A172 (cell line): ENCODE measurements around the gene RABL6. TPM values are rescaled to one million over a fixed set of nuclear protein-coding genes. Genes with fewer than 3 reads are reported as not detected.
"Not testable (repeated sequence)": the region's sequence is repeated elsewhere in the genome, so short reads cannot be mapped to it uniquely, and the experiment has no call there.

Experiments
- DNase-seq: peaks from one replicate; pipeline ENCODE4 v3.0.0-alpha.2; 2015; ENCODE audit warnings: low spot score
- total RNA-seq: library from RNA; depleted of rRNA; stranded (reverse); fragments of >200 nt; shearing (Covaris generic); gene quantifications from 2 replicates; pipeline ENCODE4 v1.2.3, GENCODE V29; 2014

Gene RABL6
- total RNA-seq, 1 experiment from 2014 or later = 138 TPM

DNA sequence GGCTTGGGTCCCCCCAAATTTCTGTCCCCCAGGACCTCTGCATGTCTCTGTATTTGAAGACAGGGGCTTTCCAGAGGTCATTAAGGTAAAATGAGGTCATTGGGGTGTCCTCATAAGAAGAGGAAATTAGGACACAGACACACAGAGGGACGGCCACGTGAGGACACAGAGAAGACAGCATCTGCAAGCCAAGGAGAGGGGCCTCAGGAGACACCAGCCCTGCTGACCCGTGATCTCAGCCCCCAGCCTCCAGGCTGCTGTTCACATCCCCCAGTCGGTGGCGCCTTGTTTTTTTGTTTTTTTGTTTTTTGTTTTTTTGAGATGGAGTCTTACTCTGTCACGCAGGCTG lies 12.8 kb upstream of the RABL6 start:
- no peak for DNase-seq

DNA sequence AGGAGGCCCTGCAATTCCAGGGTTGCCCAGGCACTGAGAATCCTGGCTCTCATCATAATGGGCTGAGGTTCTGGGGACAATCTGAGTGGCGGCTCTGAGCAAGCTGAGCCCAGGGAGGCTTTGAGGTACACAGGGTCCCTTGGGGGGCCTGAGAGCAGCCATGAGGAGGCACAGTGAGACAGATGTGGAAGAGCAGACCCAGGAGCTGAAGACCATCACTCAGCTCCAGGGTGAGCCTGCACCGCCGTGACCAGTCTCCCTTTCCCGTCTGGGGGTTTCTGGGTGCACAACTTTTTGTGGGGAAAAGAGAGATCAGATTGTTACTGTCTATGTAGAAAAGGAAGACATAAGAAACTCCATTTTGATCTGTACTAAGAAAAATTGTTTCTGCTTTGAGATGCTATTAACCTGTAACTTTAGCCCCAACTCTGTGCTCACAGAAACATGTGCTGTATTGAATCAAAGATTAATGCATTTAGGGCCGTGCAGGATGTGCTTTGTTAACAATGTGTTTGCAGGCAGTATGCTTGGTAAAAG lies 11.4 kb upstream of the RABL6 start, which contains the start of gene CCDC183:
Gene CCDC183 (plus strand): TSS at position 101 of the 537 bp plus-strand sequence. CDS start 60 bp downstream, at position 161.
- DNase-seq = no peak

DNA sequence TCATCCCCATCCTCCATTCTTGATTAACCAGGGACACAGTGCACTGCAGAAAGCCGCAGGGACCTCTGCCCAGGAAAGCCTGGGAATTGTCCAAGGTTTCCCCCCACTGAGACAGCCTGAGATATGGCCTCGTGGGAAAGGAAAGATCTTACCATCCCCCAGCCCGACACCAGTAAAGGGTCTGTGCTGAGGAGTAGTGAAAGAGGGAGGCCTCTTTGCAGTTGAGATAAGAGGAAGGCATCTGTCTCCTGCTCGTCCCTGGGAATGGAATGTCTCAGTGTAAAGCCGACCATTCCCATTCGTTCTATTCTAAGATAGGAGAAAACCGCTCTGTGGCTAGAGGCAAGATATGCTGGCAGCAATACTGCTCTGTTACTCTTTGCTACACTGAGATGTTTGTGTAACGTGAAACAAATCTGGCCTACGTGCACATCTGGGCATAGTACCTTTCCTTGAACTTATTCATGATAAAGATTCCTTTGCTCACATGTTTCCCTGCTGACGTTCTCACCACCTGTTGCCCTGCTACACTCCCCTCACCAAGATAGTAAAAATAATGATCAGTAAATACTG lies 10.9 kb upstream of the RABL6 start:
- not testable (repeated sequence) for DNase-seq

DNA sequence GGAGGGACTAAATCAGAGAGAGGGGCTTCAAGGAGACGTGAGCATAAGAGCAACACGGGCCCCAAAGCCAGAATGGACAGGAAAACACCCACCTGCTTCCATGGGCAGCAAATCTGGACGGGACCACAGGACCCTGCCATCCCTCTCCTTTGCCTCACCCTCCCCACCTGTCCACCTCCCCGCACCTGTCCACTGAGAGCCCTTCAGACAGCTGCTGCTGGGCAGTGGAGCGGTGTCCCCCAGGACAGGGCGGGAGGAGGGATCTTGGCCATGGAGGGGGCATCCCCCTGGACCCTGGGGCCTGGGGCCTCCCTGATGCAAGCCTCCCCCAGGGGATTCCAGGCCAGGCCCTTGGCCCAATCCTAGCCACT lies 9.1 kb upstream of the RABL6 start:
- DNase-seq = no peak

DNA sequence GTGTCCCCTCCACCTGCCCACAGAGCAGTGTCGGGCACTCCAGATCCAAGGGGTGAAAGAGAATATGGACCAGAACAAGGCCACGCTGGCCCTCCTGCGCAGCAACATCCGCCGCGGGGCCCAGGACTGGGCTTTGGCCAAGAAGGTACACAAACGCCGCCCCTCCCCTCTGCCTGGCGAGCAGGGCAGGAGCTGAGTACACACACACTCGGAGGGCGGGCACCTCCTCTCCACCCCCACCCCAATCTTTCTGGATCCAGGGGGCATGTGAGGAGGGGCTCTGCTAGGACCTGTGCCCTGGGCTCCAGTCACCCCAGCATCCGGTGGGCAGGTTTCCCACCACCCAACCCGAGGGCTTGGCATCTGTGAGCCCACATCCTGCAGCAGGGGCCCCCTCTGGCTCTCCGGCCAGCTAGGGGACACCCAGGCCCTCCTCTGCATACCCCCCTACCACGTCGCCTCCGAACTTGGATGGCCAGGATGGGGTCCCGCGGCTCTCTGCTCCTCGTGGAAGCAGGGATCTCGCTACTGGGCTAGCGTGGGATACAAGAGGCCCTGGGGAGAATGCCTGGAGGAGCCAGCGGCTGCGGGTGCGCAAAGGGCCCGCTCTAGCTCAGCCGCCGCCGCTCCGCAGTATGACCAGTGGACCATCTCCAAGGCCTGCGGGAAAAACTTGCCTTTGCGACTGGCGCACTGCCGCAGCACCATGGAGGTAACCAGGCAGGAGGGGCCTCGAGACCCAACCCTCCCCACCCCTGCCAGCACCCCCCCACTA lies 8.5 kb upstream of the RABL6 start:
- DNase-seq = no peak

DNA sequence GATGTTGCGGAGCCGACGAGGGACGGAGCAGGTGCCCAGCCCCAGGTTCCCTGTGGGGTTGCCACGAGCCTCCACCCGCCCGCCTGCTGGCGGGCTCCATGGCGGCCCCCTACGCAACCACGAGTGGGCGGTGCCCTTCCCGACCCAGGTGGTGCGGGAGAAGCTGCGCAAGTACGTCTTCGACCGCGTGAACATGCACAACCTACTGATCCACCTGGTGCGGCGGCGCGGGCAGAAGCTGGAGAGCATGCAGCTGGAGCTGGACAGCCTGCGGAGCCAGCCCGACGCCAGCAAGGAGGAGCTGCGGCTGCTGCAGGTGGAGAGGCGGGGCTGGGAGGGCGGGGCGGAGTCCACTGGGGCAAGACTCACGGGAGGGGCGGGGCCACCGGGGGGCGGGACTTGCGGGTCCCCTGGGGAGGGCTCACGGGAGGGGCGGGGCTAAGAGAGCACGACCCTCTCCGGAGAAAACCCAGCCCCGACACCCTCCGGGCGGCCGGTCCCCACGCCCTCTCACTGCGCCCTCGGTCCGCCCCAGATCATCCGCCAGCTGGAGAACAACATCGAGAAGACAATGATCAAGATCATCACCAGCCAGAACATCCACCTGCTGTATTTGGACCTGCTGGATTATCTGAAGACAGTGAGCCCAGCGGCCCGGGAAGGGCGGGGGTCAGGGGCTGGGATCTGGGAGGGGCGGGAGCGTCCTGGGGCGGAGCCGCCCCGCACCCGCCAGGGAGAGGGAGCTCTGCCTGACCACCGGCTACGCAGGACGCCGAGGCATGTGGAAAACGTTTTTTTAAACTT lies 7.7 kb upstream of the RABL6 start:
- DNase-seq = peak; percentile 77

DNA sequence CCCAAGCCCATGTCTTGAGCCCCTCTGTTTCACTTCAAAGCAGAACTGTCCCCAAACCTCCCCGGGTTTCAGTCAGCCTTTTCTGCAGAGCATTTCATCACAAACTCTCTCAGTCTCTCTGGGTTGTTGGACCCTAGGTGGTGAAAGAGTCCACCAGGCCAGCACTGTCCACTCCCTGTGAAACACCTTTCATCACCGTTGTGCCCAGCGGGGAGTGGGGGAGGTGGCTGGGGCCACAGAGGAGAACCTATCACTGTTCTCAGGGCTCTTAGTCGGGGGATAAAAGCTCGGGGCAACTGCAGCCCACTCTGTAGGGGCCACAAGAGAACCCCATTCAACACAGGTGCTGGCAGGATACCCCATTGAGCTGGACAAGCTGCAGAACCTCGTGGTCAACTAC lies 5.4 kb upstream of the RABL6 start:
- no peak for DNase-seq

DNA sequence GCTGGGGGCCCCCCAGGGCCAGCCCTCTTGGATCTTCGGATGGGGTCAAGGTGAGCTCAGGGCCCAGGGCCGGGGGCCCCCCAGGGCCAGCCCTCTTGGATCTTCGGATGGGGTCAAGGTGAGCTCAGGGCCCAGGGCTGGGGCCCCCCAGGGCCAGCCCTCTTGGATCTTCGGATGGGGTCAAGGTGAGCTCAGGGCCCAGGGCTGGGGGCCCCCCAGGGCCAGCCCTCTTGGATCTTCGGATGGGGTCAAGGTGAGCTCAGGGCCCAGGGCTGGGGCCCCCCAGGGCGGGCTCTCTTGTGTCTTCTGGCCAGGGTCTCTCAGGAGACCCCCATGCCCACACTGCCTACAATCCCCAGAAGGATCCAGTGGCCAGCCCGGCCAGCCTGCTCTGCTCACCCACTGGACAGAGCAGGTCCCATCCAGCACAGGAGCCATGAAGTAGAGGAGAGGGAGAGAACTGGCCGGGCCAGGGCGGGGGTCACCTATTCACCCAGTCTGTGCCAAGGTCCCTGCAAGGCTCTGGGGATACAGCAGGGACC lies 4.7 kb upstream of the RABL6 start:
- not testable (repeated sequence) for DNase-seq

DNA sequence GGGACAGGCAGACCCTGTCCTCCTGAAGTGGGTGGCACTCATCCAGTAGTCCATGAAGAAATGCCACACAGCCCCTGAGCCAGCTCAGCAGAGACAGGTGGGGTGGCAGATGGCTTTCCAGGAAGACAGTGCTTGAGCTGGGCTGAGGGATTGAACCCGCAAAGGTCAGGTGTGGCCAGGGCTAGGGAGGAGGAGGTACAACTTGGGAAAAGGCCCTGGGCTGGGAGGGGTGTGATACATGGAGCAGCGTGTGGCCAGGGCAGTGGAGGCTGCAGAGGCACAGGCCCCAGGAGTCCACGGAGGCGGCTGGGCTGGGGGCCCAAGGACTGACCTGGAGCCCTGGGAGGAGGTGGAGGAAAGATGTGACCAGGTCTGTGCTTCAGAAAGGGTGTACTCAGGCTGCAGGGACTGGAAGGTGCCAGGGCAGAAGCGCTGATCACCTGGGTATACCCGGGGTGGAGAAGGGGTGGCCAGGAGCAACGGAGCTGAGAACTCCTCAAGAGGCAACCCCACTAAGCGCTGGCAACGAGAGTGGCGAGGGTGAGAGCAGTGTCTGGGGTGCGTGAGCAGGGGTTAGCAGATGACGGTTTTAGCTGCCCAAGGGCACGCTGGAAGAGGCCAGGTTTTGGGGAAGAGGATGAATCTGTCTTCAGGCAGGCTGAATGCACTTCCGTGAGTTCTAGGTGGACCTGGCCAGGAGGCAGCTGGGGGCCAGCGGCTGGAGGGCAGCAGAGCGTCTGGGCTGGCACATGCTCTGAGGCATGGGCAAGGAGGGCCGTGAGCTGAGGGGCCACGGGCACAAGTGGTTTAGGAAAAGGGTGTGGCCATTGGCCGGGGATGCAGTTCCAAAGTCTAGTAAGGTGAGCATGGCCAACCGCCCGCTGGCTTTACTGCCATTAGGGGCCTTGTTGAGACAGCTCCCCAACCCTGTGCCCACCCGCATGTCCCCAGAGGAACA lies 3.9 kb upstream of the RABL6 start:
- no peak for DNase-seq

DNA sequence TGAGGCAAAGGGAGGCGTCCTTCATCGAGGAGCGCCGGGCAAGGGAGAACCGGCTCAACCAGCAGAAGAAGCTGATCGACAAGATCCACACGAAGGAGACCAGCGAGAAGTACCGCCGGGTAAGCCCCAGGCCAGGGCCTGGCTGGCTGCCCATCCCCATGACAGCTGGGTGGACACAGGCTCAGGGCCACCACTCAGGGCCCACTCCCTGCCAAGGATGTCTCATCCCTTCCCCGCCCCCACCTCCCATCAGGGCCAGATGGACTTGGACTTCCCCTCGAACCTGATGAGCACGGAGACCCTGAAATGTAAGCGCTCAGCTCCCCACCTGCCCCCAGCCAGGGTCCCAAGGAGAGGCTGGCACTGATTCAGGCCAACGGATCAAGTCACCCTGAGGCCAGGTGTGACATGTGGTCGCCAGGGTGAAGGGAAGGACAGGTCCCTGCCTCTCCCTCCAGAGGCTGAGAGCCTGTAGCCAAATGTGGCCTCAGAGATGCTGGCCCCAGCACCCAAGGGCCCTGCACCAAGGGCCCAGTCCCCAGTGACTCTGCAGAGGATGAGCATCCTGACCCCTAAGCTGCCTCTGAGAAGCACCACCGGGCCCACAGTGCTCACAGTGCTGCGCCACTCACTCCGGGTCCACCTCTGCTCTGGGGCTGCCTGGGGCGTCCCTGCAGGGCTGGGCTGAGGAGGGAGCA lies 3.1 kb upstream of the RABL6 start:
- DNase-seq = no peak

DNA sequence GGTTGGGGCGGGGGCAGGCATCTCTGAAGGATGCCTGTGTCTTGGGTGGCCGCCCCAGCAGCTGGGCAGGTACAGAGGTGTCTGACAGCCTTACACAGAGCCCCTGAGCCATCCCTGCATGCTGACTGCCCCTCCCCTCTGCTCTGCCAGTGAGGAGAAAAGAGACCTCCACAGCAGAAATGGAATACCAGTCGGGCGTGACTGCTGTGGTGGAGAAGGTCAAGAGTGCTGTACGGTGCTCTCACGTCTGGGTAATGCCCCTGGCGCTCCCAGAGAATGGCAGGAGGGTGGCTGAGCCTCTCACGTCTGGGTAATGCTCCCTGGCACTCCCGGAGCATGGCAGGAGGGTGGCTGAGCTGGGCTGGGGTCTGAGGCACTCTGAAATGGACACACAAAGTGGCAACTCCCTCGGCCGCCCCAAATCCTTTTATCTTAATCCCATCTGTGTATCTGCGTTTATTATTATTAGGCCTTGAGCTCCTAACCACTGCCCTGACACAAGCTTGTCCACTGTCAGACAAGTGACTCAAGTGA lies 2.5 kb upstream of the RABL6 start:
- DNase-seq = no peak

DNA sequence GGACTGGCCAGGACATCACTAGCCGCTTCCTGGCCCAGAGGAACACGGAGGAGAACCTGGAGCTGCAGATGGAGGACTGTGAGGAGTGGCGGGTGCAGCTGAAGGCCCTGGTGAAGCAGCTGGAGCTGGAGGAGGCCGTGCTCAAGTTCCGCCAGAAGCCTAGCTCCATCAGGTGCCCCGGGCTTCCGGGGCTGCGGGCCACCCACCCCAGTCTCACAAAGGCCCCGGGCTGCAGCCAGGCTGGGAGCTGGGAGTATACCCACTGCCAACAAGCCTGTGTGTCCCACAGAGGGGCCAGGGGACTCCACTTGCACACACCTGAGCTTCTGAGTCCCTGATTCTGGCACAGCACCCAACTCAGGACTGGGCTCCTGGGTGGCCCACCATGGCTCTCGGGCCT lies 1.7 kb upstream of the RABL6 start:
- DNase-seq = no peak

DNA sequence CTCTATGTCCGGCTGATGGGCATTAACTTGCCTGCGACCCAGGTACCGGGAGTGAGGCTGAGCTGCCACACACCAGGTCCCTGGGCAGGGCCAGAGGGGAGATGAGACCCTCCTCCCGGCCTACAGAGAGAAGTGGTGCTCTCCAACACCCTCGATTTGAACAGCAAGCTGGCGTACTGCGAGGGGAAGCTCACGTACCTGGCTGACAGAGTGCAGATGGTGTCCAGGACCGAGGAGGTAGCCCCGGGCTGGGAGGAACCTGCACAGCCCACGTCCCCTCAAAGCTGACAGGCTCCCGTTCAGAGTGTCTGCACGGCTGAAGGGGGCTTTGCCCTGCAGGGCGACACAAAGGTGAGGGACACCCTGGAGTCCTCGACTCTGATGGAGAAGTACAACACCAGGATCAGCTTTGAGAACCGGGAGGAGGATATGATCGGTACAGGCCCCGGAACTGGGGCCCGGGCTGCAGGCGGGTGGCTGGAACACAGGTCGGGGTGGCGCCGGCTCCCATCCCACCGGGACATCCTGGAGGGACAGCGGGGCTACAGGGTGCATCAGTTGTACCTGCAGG lies 1.0 kb upstream of the RABL6 start:
- no peak for DNase-seq

DNA sequence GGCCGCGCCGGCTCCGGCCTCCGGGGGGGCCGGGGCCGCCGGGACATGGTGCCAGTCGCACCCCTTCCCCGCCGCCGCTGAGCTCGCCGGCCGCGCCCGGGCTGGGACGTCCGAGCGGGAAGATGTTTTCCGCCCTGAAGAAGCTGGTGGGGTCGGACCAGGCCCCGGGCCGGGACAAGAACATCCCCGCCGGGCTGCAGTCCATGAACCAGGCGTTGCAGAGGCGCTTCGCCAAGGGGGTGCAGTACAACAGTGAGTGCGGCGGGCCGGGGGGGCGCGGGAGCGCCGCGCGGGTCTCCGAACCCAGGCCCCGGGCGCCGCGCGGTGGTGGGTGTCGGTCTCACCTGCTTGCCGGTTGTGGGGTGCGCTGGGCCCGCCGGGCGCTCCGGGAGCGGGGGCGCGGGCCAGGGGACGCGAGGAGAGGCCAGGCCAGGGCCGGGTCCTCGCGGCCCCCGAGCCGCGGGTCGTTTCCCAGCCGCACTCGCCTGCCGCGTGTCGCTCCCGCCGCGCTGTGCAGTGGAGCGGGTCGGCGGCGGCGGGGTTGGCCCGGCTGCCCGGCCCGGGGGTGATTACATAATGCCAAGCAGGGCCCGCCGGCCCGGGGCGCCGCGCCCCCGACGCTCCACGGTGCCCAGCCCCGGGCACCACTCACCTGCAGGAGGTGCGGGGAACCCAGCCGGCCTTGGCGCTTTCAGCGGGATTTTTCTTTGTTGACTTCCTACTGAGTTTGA lies 492 bp downstream of the RABL6 start:
- DNase-seq = no peak

DNA sequence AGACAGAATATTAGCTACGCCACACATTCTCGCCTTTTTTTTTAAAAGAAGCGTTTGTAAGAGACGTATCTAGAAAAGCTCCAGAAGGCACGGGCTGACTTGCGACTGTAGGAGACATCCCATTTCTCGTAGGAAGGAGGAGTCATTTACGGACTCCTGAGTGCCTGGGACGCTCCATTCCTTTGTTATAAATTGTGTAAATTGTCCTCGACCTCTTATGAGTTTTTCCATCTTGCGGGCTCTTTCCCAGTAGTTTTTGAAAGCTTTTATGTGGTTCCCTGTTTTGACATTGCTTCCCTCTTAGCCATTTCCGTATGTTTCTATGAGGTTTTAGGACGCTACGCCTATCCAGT lies 1.0 kb downstream of the RABL6 start:
- DNase-seq = no peak

DNA sequence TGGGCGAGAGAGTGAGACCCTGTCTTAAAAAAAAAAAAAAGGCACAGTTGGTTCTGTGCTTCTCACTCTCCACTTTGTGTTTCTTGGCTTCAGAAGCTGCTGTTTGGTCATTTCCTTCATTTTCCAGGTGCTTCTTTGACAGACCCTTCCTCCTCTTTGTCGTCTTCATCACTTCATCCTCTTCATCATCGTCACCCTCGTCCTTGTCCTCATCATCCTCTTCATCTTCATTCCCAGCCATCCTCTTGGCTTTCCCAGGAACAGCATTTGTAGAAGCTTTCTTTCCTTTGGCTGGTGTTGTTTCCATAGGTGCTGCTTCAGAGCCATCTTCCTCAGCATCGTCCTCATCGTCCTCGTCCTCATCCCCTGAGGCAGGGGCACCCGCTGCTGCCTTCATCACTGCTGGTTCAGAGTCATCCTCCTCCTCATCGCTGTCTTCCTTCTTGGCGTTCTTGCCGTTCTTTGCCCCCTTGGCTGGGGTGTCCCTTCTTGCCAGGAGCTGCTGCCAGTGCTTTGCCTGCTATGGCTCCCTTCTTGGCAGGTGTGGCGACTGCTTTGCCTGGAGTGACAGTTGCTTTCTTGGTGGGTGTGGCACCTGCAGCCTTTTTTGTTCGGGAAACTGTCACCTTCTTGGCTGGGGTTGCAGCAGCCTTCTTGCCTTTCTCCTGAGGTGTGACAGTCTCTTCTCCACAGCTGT lies 7.1 kb downstream of the RABL6 start:
- DNase-seq = no peak

DNA sequence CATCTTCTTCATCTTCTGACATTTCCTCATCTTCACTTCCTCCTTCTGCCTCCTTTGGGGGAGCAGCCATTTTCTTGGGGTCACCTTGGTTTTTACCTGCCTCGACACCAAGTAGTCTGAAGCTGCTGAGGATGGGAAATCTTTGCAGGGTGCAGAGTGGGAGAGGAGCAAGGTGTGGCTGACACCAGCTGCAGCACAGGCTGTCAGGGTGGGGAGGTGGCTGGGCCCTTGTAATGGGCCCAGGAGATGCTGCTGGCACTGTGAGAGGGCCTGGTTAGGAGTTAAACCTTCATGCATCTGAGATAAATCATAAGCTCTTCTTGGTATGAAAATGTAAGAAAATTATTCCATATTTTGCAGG lies 7.7 kb downstream of the RABL6 start:
- DNase-seq = no peak

DNA sequence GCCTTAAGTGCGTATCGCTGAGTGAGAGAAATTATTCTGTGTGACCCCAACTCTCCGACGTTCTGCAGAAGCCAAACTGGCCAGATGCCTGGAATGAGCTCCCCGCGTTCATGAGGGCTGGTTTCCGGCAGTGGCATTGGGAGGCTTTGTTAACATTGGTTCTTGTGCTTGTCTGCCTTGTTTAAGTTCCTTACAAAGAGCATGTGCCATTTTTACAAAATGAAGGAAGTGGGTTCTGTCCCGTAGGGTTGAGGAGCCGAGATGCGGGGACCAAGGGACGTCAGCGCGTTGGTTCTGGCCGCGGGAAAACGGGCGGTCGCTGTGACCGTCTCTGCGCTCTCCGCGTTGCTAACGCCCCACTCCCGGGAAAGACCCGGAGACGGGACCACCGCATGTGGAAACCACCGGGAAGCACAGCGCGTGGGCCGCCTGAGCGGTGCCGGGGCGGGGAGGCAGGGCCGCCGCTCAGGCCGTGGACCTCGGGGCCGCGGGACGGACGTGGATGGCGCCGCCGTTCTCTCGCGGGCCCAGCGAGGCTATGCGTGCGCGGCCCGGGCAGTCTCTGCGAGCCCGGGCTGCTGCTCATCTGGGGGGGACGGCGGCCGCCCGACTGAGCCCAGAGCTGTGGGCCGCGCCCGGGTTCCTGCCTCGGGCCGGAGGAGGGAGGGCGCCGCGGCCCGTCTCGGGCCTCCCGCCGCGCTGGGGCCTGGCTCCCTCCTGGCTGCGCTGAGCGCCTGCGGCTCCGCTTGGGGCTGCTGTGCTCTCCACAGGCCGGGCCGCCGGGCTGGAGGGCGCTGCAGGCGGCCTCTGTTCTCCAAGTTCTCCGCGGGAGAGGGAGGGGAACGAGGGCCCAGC lies 13.4 kb downstream of the RABL6 start:
- DNase-seq = no peak
